M059J (cell line): ENCODE data around the gene SLFN11. TPM values are rescaled to one million over a fixed set of nuclear protein-coding genes. Genes with fewer than 3 reads are reported as not detected.
"Not testable (repeated sequence)": the region's sequence is repeated elsewhere in the genome, so short reads cannot be mapped to it uniquely, and the experiment has no call there.

ENCODE experiments used
- DNase-seq: peaks from one replicate; pipeline ENCODE4 v3.0.0-alpha.2; 2012; ENCODE audit warnings: low read depth
- total RNA-seq: library from RNA; depleted of rRNA; stranded (reverse); fragments of >200 nt; shearing (Covaris generic); gene quantifications from 2 replicates; pipeline ENCODE4 v1.2.3, GENCODE V29; 2014

The SLFN11 gene
- total RNA-seq, 1 experiment from 2014 or later = 82.0 TPM

DNA sequence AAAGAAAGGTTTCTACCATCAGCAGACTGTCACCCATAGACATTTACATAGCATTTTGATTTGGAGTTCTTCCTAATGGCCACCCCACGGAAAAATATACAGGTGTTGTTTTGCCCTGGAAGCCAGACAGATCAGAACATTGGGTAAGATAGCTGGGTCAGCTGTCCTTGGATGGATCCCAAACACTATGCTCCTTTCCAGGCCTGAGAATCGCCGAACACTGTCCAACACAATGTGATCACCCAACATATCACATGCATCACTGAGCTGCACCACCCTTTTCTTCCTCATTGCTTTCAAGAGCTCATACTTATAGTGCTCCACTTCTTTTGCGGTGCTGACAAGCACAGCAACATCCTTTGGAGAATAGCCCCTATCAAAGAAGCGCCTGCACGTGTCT is 21.1 kb downstream of the SLFN11 start:
- no peak for DNase-seq

DNA sequence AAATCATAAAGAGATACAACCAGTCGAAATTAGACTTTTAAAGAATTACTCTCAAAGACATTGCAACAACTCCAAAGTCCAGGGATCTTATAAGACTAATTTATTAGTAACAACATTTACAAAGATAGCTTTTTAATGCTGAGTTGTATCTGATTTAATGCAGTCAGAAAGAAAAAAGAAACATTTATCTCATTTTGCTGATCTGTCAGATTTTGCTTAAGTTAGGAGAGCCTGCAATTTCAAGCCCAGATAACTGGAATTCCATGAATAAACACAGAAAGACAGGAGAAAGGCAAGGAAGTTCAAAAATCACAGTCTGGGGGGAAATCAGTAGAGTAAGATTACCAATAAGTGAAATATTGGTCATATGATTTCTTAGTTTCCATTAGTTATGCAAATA is 22.9 kb downstream of the SLFN11 start:
- DNase-seq = no peak

DNA sequence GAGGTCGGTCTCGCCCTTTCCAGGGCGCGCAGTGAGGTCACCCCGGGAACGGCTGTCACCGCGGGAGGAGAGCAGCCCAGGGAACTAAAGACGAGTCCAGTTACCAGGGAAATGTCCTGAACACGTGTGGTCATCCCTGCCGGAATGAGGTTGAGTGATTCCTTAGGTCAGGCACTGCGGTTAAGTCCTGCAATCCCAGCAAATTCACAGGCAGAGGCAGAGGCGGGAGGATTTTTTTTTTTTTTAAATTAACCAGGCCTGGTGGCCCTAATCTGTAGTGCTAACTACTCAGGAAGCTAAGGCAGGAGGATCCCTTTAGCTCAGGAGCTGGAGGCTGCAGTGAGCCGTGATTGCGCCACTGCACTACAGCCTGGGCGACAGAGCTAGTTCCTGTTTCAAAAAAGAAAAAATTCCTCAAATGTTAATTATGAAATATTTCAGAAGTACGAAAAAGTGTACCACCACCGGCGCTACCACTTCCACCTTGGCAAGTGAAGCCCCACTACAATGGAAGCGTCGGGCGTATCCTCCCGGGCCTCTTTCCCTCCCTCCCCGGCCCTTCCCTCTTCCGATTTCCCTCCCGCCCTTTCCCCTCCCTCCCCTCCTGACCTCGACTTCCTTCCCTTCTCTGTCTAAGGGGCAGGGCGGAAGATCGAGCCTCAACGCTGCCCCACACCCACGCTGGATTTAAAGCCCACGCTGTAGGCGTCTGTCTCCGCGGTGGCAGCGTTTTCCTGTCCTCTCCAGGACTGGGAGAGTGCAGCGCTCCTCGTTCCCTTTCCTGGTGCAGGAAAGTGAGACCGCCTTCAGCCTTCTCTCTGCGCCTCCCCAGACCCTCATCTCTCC is 27.3 kb downstream of the SLFN11 start:
- peak; percentile 50 for DNase-seq

DNA sequence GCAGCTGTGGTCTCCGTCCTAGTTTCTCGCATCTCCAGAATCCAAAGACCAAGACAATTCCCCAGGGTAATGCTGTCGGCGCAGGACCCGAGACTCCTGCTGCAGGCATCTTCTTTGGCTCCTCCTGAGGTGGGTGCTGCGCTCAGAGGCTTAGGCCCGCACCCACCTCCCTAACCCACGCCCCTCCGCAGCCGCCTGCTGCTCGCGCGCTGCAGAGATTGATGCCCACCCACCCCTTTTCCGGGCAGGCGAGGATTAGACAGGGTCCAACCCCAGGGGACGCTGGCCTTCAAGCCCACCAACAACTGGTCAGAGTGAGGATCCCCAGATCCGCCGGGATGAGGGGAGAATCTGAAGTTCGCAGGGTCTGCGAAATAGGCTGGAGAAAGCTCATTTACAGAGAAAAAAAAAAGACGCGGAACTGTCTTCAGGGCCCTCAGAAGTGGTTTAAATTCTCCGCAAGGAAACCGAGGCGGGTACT is 27.9 kb downstream of the SLFN11 start:
- DNase-seq = no peak

DNA sequence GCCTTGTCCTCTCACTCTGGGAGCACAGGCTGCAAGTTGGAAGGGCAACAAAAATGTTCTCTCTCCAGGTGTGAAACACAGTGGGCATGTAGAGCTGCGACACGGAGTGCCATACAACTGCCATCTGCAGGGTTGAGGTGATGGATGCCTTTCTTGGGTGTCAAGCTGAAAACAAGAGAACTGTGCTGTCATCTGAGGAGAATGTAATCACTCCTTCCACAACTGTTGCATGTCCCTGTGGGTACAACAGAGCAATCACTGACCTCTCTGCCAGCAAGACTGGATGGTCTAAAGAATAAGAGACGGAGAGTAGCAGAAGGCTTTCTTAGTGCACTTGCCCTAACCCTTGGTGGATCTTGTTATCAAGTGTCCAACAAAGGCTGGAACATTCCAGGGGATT is 29.2 kb downstream of the SLFN11 start:
- no peak for DNase-seq

DNA sequence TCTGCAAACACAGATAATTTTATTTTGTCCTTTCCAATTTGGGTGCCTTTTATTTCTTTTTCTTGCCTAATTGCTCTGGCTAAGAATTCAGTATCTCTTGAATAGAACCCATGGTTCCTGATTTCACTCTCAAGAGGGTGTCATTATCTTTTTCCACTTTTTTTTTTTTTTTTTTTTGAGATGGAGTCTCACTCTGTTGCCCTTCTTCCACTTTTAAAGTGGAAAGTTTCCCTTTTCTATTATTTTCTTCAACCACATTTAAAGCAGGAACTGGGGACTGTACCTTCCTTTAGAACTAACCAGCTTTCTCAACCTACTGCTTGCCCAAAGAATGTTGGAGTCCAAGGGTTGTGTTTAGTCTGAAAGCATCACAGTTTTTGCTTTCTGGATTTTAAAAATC is 31.1 kb downstream of the SLFN11 start:
- DNase-seq = no peak

DNA sequence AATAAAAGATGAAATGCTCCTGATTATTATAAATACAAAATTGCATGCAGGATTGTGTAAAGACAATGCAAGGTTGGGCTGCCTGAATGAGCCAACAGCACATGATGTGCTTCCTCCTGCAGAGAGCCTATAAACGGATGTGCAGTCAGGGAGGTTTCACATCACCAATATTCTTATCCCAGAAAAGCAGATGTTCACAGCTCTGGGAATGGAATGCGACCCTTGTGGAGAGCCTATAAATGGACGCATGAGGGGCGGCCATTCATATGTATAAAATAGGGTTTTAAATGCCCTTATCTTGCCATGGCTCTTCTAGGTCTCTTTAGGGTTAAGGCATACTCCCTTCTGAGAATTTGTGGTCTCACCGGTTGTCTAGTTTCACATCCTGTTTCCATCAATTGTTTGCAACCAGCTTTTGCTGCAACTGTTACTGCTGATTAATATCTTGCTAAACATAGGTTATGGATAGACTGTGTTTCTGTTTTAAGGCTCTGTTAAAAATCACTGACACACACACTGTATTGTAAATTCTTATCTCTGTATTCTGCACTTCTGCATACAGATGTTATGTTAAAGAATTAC is 31.9 kb downstream of the SLFN11 start:
- no peak for DNase-seq

DNA sequence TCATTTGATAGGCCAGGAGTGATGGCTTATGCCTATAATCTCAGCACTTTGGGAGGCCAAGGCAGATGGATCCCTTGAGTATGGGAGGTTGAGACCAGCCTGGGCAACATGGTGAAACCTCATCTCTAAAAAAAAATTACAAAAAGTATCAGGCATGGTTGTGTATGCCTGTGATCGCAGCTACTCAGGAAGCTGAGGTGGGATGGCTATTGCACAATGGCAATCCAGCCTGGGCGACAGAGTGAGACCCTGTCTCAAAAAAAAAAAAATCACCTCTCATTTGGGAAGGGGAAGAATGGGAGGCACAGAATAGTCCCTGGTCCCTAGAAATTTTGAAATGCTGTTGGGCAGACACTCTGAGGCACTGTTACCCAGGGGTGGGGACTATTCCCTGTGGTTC is 35.2 kb downstream of the SLFN11 start:
- no peak for DNase-seq

DNA sequence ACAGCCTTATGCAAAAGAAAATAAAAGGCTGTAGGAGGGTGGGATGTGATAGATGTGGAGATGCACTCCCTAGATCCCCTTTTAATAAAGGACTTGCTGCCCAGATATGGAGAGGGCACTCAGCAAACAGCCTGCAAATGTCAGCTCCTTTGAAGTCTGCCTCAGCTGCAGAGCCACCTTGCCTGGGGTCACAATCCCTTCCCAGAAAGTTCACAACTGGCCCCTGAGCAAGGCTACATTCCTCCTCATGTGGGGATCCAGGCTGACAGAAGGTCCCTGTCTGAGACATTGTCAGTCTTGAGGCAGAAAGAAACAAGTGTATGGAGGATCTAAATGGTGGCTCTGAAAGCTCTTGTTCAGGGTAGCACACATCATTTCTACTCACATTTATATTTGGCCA is 36.1 kb downstream of the SLFN11 start:
- no peak for DNase-seq

DNA sequence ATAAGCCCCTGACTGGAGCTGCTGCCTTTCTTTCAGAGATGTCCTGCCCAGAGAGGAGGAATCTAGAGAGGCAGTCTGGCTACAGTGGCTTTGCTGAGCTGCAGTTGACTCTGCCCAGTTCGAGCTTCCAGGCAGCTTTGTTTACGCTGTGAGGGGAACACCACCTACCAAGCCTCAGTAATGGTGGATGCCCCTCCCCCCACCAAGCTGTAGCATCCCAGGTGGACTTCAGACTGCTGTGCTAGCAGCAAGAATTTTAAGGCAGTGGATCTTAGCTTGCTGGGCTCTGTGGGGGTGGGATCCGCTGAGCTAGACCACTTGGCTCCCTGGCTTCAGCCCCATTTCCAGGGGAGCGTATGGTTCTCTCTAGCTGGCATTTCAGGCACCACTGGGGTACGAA is 39.8 kb downstream of the SLFN11 start:
- not testable (repeated sequence) for DNase-seq

DNA sequence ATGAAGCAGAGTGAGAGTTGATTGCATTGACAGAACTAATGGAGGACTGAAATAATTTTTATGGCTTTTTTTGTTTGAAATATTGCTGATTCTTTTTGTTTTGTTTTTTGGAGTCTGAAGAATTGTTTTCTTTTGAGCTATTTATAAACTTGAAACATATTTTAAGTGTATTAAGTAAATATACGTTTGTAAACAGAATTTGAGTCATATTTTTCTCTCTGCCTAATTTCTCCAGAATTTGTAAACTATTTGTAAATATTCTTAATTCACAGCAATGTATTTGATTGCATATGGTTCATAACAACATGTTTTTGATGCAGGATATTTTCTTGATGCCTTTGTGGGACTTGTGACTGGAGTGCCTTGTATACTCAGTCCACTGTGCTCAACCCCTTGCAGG is 50.7 kb downstream of the SLFN11 start:
- no peak for DNase-seq

DNA sequence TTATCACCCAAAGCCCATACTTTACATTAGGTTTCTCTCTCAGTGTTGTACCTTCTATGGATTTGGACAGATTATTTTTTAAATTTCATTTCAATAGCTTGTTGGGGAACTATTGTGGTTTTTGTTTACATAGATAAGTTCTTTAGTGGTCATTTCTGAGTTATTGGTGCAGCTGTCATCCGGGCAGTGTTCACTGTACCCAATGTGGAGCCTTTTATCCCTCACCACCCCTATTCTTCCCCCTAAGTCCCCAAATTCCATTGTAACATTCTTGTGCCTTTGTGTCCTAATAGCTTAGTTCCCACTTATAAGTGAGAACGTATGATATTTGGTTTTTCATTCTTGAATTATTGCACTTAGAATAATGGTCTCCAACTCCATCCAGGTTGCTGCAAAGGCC is 57.5 kb downstream of the SLFN11 start:
- no peak for DNase-seq

DNA sequence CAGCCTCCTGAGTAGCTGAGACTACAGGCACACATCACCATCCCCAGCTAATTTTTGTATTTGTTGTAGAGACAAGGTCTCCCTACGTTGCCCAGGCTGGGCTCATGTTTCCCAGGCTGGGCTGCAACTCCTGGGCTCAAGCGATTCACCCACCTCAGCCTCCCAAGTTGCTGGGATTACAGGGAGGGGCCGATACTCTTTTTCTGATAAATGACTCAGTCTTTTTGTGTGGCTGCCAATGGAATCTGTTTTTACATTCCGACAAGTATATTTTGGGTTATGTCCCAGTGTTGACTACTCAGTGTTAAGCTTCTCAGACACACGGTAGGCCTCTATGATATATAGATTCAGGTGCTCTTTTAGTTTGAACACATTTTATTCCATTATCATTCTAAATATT is 58.1 kb downstream of the SLFN11 start:
- DNase-seq = peak; percentile 90

DNA sequence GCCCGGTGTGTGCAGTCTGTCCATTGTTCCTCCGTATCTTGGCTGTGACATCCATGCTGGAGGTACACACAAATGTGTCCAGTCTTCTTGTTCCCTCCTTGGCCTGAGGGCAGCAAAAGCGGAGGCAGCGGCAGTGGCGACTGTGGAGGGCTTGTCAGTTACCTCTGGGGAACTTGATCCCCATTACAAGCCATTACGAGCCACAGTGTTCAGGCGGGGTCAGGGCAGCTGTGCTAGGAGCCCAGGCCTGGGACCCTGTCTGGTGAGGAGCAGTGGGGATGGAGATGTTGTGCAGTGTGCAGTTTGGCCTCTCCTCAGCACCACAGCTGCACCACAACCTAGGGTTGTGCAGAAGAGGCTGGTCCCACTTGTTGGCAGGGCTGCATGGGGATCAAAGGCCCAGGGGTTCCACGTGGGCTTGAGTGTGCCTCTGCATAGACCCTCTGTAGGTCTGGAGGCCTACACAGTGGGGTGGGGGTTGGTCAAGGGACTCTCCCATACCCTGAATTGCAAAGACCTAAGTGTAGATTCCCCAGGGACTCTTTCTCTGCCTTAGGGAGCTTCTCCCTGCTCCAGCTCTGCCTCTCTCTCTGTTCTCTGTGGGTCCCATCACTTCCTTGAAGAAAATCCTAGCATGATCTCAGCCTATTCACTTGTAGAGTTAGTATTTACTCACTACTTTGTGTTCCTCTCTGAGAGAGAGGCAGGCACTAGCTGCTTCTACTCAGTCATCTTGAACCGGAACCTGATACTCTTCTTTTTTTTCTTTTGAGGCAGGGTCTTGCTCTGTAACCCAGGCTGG is 58.8 kb downstream of the SLFN11 start:
- DNase-seq = no peak

DNA sequence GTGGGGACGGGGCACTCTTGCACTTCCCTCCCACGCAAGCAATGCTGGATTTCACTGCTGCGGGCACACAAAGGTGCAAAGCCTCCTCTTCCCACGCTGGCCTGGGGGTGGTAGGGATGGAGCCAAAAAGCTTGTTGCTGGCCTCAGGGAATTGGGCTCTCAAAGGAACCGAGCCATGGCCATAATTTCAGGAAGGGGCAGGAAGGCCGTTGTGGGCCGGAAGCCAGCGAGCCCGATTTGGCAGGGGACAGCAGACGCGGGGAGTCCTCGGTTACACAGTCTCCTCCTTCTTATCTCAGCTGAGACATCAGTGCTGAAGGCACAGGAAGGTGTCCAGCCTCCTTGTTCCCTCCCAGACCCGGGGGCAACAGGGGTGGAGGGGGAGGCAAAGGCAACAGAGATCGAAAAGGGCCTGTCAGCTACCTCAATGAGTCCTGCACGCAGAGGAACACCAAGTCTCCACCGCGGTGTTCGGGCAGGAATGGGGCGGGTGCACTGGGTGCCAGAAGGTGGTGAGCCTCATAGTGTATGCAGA is 59.5 kb downstream of the SLFN11 start:
- no peak for DNase-seq

DNA sequence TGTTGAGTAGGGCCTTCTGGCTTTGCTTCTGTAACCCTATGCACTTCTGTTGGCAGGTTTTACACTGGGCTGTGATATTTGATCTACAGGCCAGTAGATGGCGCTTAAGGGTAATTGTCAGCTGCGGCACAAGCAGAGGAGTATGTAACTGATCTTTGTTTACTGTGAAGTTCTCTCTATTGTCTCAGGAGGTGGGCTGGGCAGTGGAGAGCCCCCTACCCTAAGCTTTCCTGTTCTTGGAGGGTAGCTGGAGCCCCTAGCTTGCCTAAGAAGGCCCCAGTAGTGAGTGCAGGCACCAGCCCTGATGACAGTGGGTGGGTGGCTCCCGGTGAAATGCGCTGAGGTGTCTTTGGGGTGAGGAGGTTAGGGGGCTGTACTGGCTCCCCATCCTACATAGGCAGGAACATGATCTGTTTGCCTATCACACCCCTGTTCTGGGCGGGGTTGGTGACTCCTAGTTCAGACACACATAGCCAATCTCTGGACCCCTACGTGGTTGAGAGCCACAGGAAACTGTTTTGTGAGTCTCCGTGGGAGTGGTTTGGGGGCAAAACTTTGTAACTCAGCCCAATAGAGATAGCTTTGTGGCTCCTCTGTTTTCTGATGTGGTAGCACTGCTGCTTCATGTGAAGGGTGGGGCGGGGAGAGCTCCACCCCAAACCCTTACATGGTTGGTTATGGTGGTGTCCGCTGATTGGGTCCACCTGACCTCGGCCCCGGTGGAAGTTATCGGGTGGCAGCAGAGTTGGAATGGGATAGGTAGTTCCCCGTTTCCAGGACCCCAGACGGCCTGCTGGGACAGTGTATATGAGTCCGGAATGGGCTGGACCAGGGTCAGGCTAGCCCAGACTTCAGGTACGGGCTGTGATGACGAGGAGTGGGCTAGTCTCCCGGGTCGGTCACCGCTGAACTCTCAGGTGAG is 60.4 kb downstream of the SLFN11 start:
- peak; percentile 56 for DNase-seq

DNA sequence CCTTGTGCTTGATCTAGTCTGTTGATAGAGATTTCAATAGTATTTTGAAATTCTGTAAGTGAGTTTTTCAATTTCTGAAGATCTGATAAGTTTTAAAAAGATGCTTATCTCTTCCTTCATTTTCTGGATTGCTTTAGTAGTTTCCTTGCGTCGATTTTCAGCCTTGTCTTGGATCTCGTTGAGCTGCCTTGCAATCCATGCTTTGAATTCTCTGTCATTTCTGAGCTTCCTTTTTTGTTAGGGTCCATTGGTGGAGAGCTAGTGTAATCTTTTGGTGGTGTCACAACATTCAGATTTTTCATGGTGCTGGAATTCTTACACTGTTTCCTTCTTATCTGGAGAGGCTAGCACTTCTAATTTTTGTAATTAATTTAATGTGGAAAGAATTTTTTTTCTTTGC is 61.1 kb downstream of the SLFN11 start:
- DNase-seq = no peak

DNA sequence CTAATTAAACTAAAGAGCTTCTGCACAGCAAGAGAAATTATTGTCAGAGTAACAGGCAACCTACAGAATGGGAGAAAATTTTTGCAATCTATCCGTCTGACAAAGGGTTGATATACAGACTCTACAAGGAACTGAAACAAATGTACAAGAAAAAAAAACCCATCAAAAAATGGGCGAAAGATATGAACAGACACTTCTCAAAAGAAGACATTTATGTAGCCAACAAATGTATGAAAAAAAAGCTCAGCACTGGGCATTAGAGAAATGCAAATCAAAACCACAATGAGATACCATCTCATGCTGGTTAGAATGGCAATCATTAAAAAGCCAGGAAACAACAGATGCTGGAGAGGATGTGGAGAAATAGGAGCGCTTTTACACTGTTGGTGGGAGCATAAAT is 64.1 kb downstream of the SLFN11 start:
- not testable (repeated sequence) for DNase-seq
